Activated CD4-positive, alpha-beta T cell treated with anti-CD3 and anti-CD28 coated beads, Interleukin-2, amount 10 ng/mL, durations not matched to agents 24 days and 14 days (primary cell): ENCODE data around the gene IFNA2. TPM values are rescaled to one million over a fixed set of nuclear protein-coding genes. Genes with fewer than 3 reads are reported as not detected.
"Not testable (repeated sequence)": the region's sequence is repeated elsewhere in the genome, so short reads cannot be mapped to it uniquely, and the experiment has no call there.

ENCODE experiments used
- DNase-seq: peaks from one replicate; pipeline ENCODE4 v3.0.0; 2022
- H3K27ac Mint-ChIP-seq: one replicate; pipeline ENCODE4 v1.8.0; 2022; ENCODE audit warnings: mild to moderate bottlenecking, mixed read lengths
- H3K27me3 Mint-ChIP-seq: one replicate; pipeline ENCODE4 v1.8.0; 2022; ENCODE audit warnings: mixed read lengths
- H3K36me3 Mint-ChIP-seq: one replicate; pipeline ENCODE4 v1.8.0; 2022; ENCODE audit warnings: low read depth, mild to moderate bottlenecking, mixed read lengths
- H3K4me1 Mint-ChIP-seq: one replicate; pipeline ENCODE4 v1.8.0; 2021; ENCODE audit warnings: mixed read lengths
- H3K4me3 Mint-ChIP-seq: one replicate; pipeline ENCODE4 v1.8.0; 2022; ENCODE audit warnings: mild to moderate bottlenecking, moderate library complexity, mixed read lengths
- H3K9me3 Mint-ChIP-seq: one replicate; pipeline ENCODE4 v1.8.0; 2021; ENCODE audit warnings: mixed read lengths
- intact Hi-C: fragments of 100-400 bp; cut with micrococcal nuclease; formaldehyde crosslinking; loops from one replicate; pipeline ENCODE4 v1.15.1; 2023
- total RNA-seq: library from RNA; stranded (reverse); gene quantifications from 2 replicates; pipeline ENCODE4 v1.2.3, GENCODE V29; 2022

The IFNA2 gene
- total RNA-seq, 1 donor from 2014 or later: not detected

GRCh38 chr9:21402386-21403251, 17.4 kb upstream of the IFNA2 start:
- DNase-seq: no peak
- peak overlapping the region; percentile 67 for H3K4me3 Mint-ChIP-seq
- intact Hi-C loops: no loop called here

GRCh38 chr9:21399956-21400355, 14.8 kb upstream of the IFNA2 start:
- Mint-ChIP-seq H3K9me3 (no peaks in the 10 kb centered on the region), H3K4me3 (no peak overlapping the region), H3K36me3 (no peaks in the 10 kb centered on the region), H3K4me1 (peaks cover 7% of the 10 kb centered on the region), H3K27ac (no peak overlapping the region), H3K27me3 (peaks cover 77% of the 10 kb centered on the region)
- no peak for DNase-seq
- intact Hi-C loops: loop anchor here (5.0 to 10.0 kb wide), 2 partner anchors 43 to 165 kb away; no protein-coding TSS in a partner anchor

More at GRCh38 chr9:21402386-21403251, 17.4 kb upstream of the IFNA2 start:
- Mint-ChIP-seq H3K4me1 (peaks cover 2% of the 10 kb centered on the region), H3K9me3 (no peaks in the 10 kb centered on the region), H3K36me3 (no peaks in the 10 kb centered on the region), H3K27me3 (peaks cover 81% of the 10 kb centered on the region), H3K27ac (no peak overlapping the region)

- Mint-ChIP-seq H3K4me3 (no peak overlapping the region), H3K27ac (no peak overlapping the region), H3K4me1 (peaks cover 7% of the 10 kb centered on the region)
These were observed 13.8 kb upstream of the IFNA2 start for GRCh38 chr9:21398955-21399489.

GRCh38 chr9:21395778-21396717, 10.8 kb upstream of the IFNA2 start:
- Mint-ChIP-seq H3K27me3 (peaks cover 74% of the 10 kb centered on the region), H3K4me3 (peak overlapping the region; percentile 45), H3K4me1 (peaks cover 4% of the 10 kb centered on the region), H3K27ac (no peak overlapping the region), H3K36me3 (no peaks in the 10 kb centered on the region), H3K9me3 (no peaks in the 10 kb centered on the region)
- DNase-seq: peak; percentile 86
- intact Hi-C loops: loop anchor here (1.0 to 10.0 kb wide), 3 partner anchors 39 to 161 kb away; no protein-coding TSS in a partner anchor

More at GRCh38 chr9:21398955-21399489, 13.8 kb upstream of the IFNA2 start:
- H3K36me3 Mint-ChIP-seq: no peaks in the 10 kb centered on the region
- no peak for DNase-seq
- peaks cover 74% of the 10 kb centered on the region for H3K27me3 Mint-ChIP-seq
- intact Hi-C loops: loop anchor here (5.0 to 10.0 kb wide), 2 partner anchors 42 to 164 kb away; no protein-coding TSS in a partner anchor
- no peaks in the 10 kb centered on the region for H3K9me3 Mint-ChIP-seq

GRCh38 chr9:21392270-21392669, 7.1 kb upstream of the IFNA2 start:
- peaks cover 71% of the 10 kb centered on the region for H3K27me3 Mint-ChIP-seq
- no peaks in the 10 kb centered on the region for H3K9me3 Mint-ChIP-seq
- peaks cover 4% of the 10 kb centered on the region for H3K4me1 Mint-ChIP-seq
- DNase-seq: no peak
- H3K36me3 Mint-ChIP-seq: no peaks in the 10 kb centered on the region
- no peak overlapping the region for H3K27ac Mint-ChIP-seq
- no peak overlapping the region for H3K4me3 Mint-ChIP-seq
- intact Hi-C loops: loop anchor here (10.0 kb wide), 1 partner anchor 157 kb away; no protein-coding TSS in a partner anchor

- H3K27me3 Mint-ChIP-seq: peaks cover 56% of the 10 kb centered on the region
- no peaks in the 10 kb centered on the region for H3K9me3 Mint-ChIP-seq
- DNase-seq: no peak
- H3K27ac Mint-ChIP-seq: no peak overlapping the region
- no peaks in the 10 kb centered on the region for H3K36me3 Mint-ChIP-seq
- peaks cover 11% of the 10 kb centered on the region for H3K4me1 Mint-ChIP-seq
- intact Hi-C loops: no loop called here
- no peak overlapping the region for H3K4me3 Mint-ChIP-seq
These were observed 1.6 kb downstream of the IFNA2 start for GRCh38 chr9:21383627-21384026.

- DNase-seq: peak; percentile 74
- H3K9me3 Mint-ChIP-seq: no peaks in the 10 kb centered on the region
- intact Hi-C loops: loop anchor here (1.0 kb wide), 3 partner anchors 24 to 380 kb away; partner anchors contain the start of gene KLHL9
- H3K4me1 Mint-ChIP-seq: peaks cover 11% of the 10 kb centered on the region
- H3K27ac Mint-ChIP-seq: no peak overlapping the region
- H3K36me3 Mint-ChIP-seq: no peaks in the 10 kb centered on the region
- peaks cover 51% of the 10 kb centered on the region for H3K27me3 Mint-ChIP-seq
- H3K4me3 Mint-ChIP-seq: no peak overlapping the region
These were observed 3.5 kb downstream of the IFNA2 start for GRCh38 chr9:21381448-21382339.

GRCh38 chr9:21371467-21371866, 13.7 kb downstream of the IFNA2 start:
- H3K27ac Mint-ChIP-seq, H3K9me3 Mint-ChIP-seq, H3K4me1 Mint-ChIP-seq, intact Hi-C loops, H3K36me3 Mint-ChIP-seq, H3K4me3 Mint-ChIP-seq, DNase-seq: not testable (repeated sequence)
- peaks cover 43% of the 10 kb centered on the region for H3K27me3 Mint-ChIP-seq

- DNase-seq: no peak
- H3K36me3 Mint-ChIP-seq: no peaks in the 10 kb centered on the region
- no peaks in the 10 kb centered on the region for H3K9me3 Mint-ChIP-seq
- intact Hi-C loops: no loop called here
- no peaks in the 10 kb centered on the region for H3K4me1 Mint-ChIP-seq
- peaks cover 60% of the 10 kb centered on the region for H3K27me3 Mint-ChIP-seq
- no peak within 1 kb of the TSS for H3K4me3 Mint-ChIP-seq
- H3K27ac Mint-ChIP-seq: no peak within 1 kb of the TSS
These were observed 17.2 kb downstream of the IFNA2 start, which contains the start of gene IFNA13 for GRCh38 chr9:21367957-21368356. TSS of gene IFNA13 (minus strand) at chr9:21368057. CDS start at chr9:21368010, 47 bp downstream.

- peaks cover 63% of the 10 kb centered on the region for H3K27me3 Mint-ChIP-seq
- H3K4me1 Mint-ChIP-seq, H3K36me3 Mint-ChIP-seq, H3K9me3 Mint-ChIP-seq, H3K4me3 Mint-ChIP-seq, DNase-seq, H3K27ac Mint-ChIP-seq, intact Hi-C loops: not testable (repeated sequence)
These were observed 18.0 kb downstream of the IFNA2 start for GRCh38 chr9:21367169-21367568.

GRCh38 chr9:21362287-21362686, 22.9 kb downstream of the IFNA2 start:
- no peaks in the 10 kb centered on the region for H3K9me3 Mint-ChIP-seq
- H3K36me3 Mint-ChIP-seq: no peaks in the 10 kb centered on the region
- peaks cover 11% of the 10 kb centered on the region for H3K4me1 Mint-ChIP-seq
- no peak for DNase-seq
- intact Hi-C loops: no loop called here
- no peak overlapping the region for H3K4me3 Mint-ChIP-seq
- peaks cover 59% of the 10 kb centered on the region for H3K27me3 Mint-ChIP-seq
- H3K27ac Mint-ChIP-seq: no peak overlapping the region
